HG03066 (cell line): ENCODE data around the gene MAP2K3.
A peak's percentile ranks its signal among the peaks of the same experiment; 100 is the strongest.
"Not testable (repeated sequence)": the region's sequence is repeated elsewhere in the genome, so short reads cannot be mapped to it uniquely, and the experiment has no call there.

Experiments used
- ATAC-seq: cut with Tn5 transposase; IDR thresholded peaks from one replicate; pipeline ENCODE4 v1.9.1; 2021; ENCODE audit warnings: low read depth; ENCODE audit not compliant: unreplicated experiment

MAP2K3 gene

GRCh38 chr17:21348081-21348925 lies 63.8 kb downstream of the MAP2K3 start:
- peak; percentile 48 for ATAC-seq

GRCh38 chr17:21348926-21349261 lies 64.4 kb downstream of the MAP2K3 start:
- ATAC-seq, result not testable (repeated sequence)

GRCh38 chr17:21349358-21350050 lies 65.0 kb downstream of the MAP2K3 start:
- not testable (repeated sequence) for ATAC-seq

- not testable (repeated sequence) for ATAC-seq
Observed at GRCh38 chr17:21350495-21350894, 66.0 kb downstream of the MAP2K3 start.

- no peak for ATAC-seq
Observed at GRCh38 chr17:21351366-21352065, 67.0 kb downstream of the MAP2K3 start.

GRCh38 chr17:21352221-21352980 lies 67.9 kb downstream of the MAP2K3 start:
- no peak for ATAC-seq

GRCh38 chr17:21352981-21353265 lies 68.4 kb downstream of the MAP2K3 start:
- ATAC-seq, result no peak

GRCh38 chr17:21353326-21354010 lies 69.0 kb downstream of the MAP2K3 start:
- ATAC-seq, result no peak

GRCh38 chr17:21354796-21355385 lies 70.4 kb downstream of the MAP2K3 start:
- no peak for ATAC-seq

- no peak for ATAC-seq
Observed at GRCh38 chr17:21355586-21355985, 71.1 kb downstream of the MAP2K3 start.

GRCh38 chr17:21356537-21357127 lies 72.1 kb downstream of the MAP2K3 start:
- ATAC-seq, result no peak

GRCh38 chr17:21357281-21357680 lies 72.8 kb downstream of the MAP2K3 start:
- no peak for ATAC-seq

GRCh38 chr17:21357696-21358656 lies 73.5 kb downstream of the MAP2K3 start:
- no peak for ATAC-seq

GRCh38 chr17:21358682-21359482 lies 74.4 kb downstream of the MAP2K3 start:
- ATAC-seq, result no peak

GRCh38 chr17:21359483-21359840 lies 75.0 kb downstream of the MAP2K3 start:
- ATAC-seq, result no peak

- no peak for ATAC-seq
Observed at GRCh38 chr17:21360048-21360447, 75.5 kb downstream of the MAP2K3 start.

GRCh38 chr17:21361020-21361809 lies 76.7 kb downstream of the MAP2K3 start:
- no peak for ATAC-seq
